K562 (cell line): ENCODE data around the gene PPM1D. TPM values are rescaled to one million over a fixed set of nuclear protein-coding genes. Genes with fewer than 3 reads are reported as not detected.
A peak's percentile ranks its signal among the peaks of the same experiment; 100 is the strongest.

Experiments
- ARNT ChIP-seq, 2 experiments: fragments of 450-650 bp; IDR thresholded peaks; 2 replicates each; pipeline ENCODE4 v1.6.1; 2016; ENCODE audit warnings: mild to moderate bottlenecking in 1 of 2
- CHCHD3 ChIP-seq: fragments of 250-450 bp; sonication (Bioruptor Pico); IDR thresholded peaks from 2 replicates; pipeline ENCODE4 v2.1.2; 2022; ENCODE audit warnings: mild to moderate bottlenecking
- CREB3L1 ChIP-seq: fragments of 450-650 bp; IDR thresholded peaks from 2 replicates; pipeline ENCODE4 v1.6.1; 2014; ENCODE audit warnings: low read depth, mild to moderate bottlenecking, moderate library complexity, borderline replicate concordance
- HBP1 ChIP-seq: fragments of 450-650 bp; formaldehyde crosslinking; IDR thresholded peaks from 2 replicates; pipeline ENCODE4 v1.4.0; 2022; ENCODE audit warnings: missing genetic modification characterization
- HIVEP1 ChIP-seq: fragments of 250-450 bp; sonication (Bioruptor Pico); IDR thresholded peaks from 2 replicates; pipeline ENCODE4 v1.4.0; 2020; ENCODE audit warnings: mild to moderate bottlenecking
- MAZ ChIP-seq, 2 experiments: fragments of 450-650 bp in 1 of 2; sonication (generic) in 1 of 2; formaldehyde crosslinking; IDR thresholded peaks in 1 of 2; conservative IDR thresholded peaks in 1 of 2; 2 replicates each; pipeline versions ENCODE4 v1.4.0 to v1.5.0; 2020; ENCODE audit warnings: mild to moderate bottlenecking in 1 of 2, missing genetic modification reagents in 1 of 2
- POLR2A ChIP-seq: fragments of 450-650 bp; conservative IDR thresholded peaks from 2 replicates; pipeline ENCODE4 v1.6.1; 2016
- POLR2B ChIP-seq: fragments of 450-650 bp; IDR thresholded peaks from 2 replicates; pipeline ENCODE4 v1.6.1; 2018; ENCODE audit warnings: low read depth; ENCODE audit not compliant: partially characterized antibody
- PRDM10 ChIP-seq: fragments of 450-650 bp; IDR thresholded peaks from 2 replicates; pipeline ENCODE4 v1.6.1; 2018; ENCODE audit not compliant: partially characterized antibody
- RAD51 ChIP-seq: fragments of 450-650 bp; IDR thresholded peaks from 2 replicates; pipeline ENCODE4 v1.7.1; 2016; ENCODE audit warnings: low read depth, mild to moderate bottlenecking, borderline replicate concordance
- RBBP5 ChIP-seq: fragments of 200-600 bp; sonication (generic); IDR thresholded peaks from 2 replicates; pipeline ENCODE4 v1.6.1; 2012; ENCODE audit warnings: borderline replicate concordance, mild to moderate bottlenecking, low read length, control low read depth, inconsistent platforms; ENCODE audit not compliant: insufficient read depth, poor library complexity, severe bottlenecking
- RBM22 ChIP-seq: fragments of 200-400 bp; formaldehyde crosslinking; IDR thresholded peaks from 2 replicates; pipeline ENCODE4 v1.6.1; 2018; ENCODE audit warnings: low read length, low read depth; ENCODE audit not compliant: poor library complexity, severe bottlenecking
- RNF2 ChIP-seq: sonication (generic); IDR thresholded peaks from 2 replicates; pipeline ENCODE4 v1.6.1; 2016
- TAF7 ChIP-seq: fragments of 450-650 bp; IDR thresholded peaks from 2 replicates; pipeline ENCODE4 v1.6.1; 2016; ENCODE audit warnings: missing genetic modification characterization, missing compliant biosample characterization
- UBTF ChIP-seq, 2 experiments: IDR thresholded peaks; 2 replicates each; pipeline ENCODE4 v1.6.1; 2012; ENCODE audit warnings: improper control_type of control experiment in 2 of 2, low read depth in 2 of 2, low read length in 2 of 2, borderline replicate concordance in 1 of 2
- ZBTB12 ChIP-seq: fragments of 250-450 bp; sonication (Bioruptor Pico); IDR thresholded peaks from 2 replicates; pipeline ENCODE4 v1.4.0; 2020
- polyA plus RNA-seq, 8 experiments: library from polyadenylated mRNA; depleted of rRNA in 4 of 8; stranded (reverse) in 5 of 8; unstranded in 3 of 8; fragments of >200 nt; fragmentation: Nextera tagmentation in 2 of 8; fragmentation: Illumina TruSeq in 1 of 8; extraction: Ambion mirVana in 2 of 8; extraction: Trizol in 1 of 8; gene quantifications; 2 replicates each; pipeline versions ENCODE4 v1.2.1 to v1.2.3, GENCODE V29; 2011 to 2014; ENCODE audit warnings: inconsistent platforms in 1 of 8, missing spikeins in 1 of 8
- total RNA-seq, 7 experiments: library from RNA; depleted of rRNA in 6 of 7; stranded (reverse); fragments of >200 nt in 6 of 7; fragmentation: Illumina TruSeq in 2 of 7; extraction: Trizol in 2 of 7; gene quantifications; 2 replicates each; pipeline versions ENCODE4 v1.2.1 to v1.2.3, GENCODE V29; 2011 to 2021; ENCODE audit warnings: low replicate concordance in 1 of 7

The PPM1D gene
- total and polyA plus RNA-seq, 9 of the 15 experiments (the other 6 are each of a cell fraction or from before 2014, with no cell fraction given), result 2.1 to 19.0 (median 7.8) TPM

- TF ChIP-seq PRDM10 (peak; percentile 57), RNF2 (no peak), RBBP5 (peak; percentile 79), RAD51 (peak; percentile 92), RBM22 (no peak), ZBTB12 (CRISPR knock-in tag) (no peak), CREB3L1 (peak; percentile 93), CHCHD3 (no peak), ARNT (IDR thresholded peaks at IDR 0.05) (peak in 1 of 2 experiments; percentile 53; a peak in 1 of 4 replicates), POLR2B (peak; percentile 96), UBTF (IDR thresholded peaks at IDR 0.05; ENCODE audit: borderline replicate concordance in 1 of 2, low read depth in 2 of 2, low read length in 2 of 2) (no peak), MAZ (CRISPR knock-in tag; conservative IDR thresholded peaks at IDR 0.05 in 1 of 2, IDR thresholded peaks at IDR 0.05 in 1 of 2) (peak in 1 of 2 experiments; percentile 11; a peak in 1 of 4 replicates), POLR2A (peak; percentile 83), TAF7 (tag) (0 out of 2 replicates have a peak, but pooled peaks have one; percentile 43), HBP1 (CRISPR knock-in tag) (peak; percentile 81; the same call in 1 of the 2 replicates), HIVEP1 (no peak)
Observed at GRCh38 chr17:60677308-60678117, 77.5 kb downstream of the PPM1D start, which contains the start of gene BCAS3 (continued).
